Activated CD4-positive, alpha-beta T cell treated with anti-CD3 and anti-CD28 coated beads, Interleukin-2, Interleukin-6, amounts not matched to agents 100 ng/mL and 50 ng/mL, durations not matched to agents 16 hours and 8 hours (primary cell): Measurements from ENCODE around the gene PICALM.
A peak's percentile ranks its signal among the peaks of the same experiment; 100 is the strongest.
"Not testable (repeated sequence)": the region's sequence is repeated elsewhere in the genome, so short reads cannot be mapped to it uniquely, and the experiment has no call there.

Experiments
- DNase-seq: peaks from one replicate; pipeline ENCODE4 v3.0.0-alpha.2; 2020

Gene PICALM

DNA sequence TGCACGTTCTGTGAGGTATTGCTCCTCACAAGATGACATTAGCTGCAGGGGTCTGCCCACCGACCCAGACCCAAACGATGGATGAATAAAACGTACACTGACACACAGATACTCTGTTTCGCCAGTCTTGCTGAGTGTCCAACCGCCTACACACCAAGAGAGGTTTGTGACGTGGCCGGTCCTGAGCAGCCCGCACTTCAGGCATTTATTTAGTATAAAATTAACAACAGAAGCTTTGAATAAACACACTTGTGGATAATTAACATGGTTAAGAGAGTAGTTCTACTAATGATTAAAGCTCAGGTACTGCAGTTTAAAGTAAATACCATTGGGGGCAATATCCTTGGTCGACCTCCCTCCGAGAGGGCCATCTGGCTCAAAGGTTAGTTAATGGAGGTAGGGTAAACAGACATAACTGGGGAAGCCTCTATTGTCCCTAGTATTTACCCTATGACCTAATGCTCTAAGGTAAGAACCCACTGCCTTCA lies 138.0 kb downstream of the PICALM start:
- no peak for DNase-seq

DNA sequence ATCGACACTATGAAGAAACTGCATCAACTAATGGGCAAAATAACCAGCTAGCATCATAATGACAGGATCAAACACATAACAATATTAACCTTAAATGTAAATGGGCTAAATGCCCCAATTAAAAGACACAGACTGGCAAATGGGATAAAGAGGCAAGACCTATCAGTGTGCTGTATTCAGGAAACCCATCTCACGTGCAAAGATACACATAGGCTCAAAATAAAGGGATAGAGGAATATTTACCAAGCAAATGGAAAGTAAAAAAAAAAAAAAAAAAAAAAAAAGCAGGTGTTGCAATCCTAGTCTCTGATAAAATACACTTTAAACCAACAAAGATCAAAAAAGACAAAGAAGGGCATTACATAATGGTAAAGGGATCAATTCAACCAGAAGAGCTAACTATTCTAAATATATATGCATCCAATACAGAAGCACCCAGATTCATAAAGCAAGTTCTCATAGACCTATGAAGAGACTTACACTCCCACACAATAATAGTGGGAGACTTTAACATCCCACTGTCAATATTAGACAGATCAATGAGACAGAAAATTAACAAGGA lies 142.2 kb downstream of the PICALM start:
- DNase-seq = not testable (repeated sequence)

DNA sequence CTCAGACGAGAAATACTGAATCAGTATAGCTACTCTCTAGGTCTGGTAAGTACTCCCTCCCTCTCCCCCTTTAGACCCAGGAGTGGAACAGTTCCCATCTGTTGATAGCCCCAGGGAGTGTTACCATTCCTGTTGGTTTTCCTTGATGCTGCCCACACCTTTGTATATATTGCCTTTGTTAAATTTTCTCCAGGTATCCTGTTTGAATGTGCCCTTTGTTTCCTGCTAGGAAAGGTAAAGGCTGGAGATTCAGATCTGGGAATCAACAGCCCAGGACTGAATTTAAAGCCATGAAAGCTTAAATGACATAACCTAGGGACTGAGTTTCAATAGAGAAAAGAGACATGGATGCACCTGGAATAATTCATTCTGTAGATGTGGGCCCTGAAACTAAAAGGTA lies 145.4 kb downstream of the PICALM start:
- no peak for DNase-seq

DNA sequence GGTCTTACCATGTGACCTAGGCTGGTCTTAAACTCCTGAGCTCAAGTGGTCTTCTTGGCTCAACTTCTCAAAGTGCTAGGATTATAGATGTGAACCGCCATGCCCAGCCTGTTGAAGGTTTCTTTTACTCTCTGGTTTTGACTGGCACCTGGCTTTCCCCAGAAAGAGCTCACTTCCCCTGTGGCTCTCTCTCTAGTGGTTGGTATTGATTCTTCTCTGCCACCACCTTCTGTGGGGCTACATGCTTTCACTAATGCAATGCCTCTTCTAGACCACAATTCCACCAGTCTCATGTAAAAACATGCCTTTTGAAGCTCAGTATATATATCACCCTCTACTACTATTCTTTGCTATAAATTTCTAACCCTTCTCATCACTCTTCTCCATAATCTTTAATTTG lies 146.5 kb downstream of the PICALM start:
- DNase-seq = peak; percentile 57

DNA sequence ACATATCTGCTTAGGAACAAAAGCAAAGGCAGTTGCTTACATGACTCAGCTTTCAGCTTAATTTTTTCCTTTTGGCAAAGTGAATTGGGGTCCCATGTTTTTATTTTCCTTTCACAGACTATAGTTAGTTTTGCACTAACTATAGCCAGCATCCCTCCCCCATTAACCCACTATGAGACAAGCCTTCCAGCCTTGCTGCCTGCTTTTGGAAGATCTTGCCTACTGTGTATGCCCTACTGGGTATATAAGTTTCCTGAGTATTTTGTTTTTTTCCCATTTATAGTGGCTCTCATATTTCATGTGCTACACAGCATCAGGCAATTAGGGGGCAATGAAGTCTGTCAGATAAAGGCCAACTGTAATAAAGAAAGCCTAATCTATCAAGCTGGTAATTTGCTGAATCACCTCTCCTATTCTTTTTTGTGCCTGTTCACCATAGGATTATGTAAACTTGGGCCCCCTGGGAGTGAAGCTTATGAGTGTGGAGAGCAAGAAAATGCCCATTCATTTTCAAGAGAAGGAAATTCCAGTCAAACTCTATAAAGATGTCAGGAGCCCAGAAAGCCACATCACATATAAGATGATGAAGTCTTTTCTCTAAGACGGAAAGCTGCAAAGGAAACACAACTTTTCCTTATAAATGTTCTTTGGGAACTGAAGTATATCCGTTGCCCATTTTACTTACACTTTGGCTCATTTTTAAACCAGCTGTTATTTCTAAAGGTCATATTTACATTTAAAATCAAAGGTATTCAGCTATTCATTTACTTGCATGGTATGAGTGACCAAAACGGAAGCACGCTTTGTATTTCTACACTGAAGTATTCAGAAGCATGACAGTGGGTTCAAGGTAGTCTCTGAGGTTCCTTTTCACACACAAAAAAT lies 149.7 kb downstream of the PICALM start:
- DNase-seq = no peak

DNA sequence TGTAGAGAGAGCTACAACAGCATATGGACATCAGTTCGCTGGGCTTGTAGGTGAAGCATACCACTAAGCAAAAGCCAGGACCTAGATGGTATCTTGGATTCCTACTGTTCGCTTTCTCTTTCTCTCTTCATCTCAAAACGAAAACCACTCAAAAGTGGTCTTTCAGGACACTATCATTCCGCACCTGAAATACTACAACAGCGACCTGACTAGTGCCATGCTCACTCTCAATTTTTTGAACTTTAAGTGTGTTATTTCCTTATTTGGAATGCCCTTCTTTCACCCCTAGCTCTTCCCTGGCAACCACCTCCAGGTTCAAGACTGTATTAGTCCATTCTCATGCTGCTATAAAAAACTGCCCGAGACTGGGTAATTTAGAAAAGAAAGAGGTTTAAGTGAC lies 154.5 kb downstream of the PICALM start:
- no peak for DNase-seq

DNA sequence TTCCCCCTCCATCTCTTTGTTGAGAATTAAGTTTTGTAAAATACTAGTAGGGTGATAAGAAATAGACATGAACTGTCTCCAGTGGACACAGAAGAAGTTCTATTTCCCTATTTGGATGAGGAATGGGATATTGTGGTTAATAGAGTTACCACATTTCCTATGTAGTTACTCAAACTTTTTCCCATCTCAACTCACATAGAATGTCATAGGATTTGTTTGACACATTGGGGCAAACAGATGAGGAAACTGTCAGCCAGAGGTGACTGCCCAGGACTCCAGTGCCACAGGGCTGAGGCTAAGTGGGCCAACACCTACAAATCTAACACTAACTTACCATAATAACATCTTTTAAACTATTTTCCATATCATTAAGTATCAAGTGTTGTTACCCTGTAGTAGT lies 155.4 kb downstream of the PICALM start:
- DNase-seq = no peak

DNA sequence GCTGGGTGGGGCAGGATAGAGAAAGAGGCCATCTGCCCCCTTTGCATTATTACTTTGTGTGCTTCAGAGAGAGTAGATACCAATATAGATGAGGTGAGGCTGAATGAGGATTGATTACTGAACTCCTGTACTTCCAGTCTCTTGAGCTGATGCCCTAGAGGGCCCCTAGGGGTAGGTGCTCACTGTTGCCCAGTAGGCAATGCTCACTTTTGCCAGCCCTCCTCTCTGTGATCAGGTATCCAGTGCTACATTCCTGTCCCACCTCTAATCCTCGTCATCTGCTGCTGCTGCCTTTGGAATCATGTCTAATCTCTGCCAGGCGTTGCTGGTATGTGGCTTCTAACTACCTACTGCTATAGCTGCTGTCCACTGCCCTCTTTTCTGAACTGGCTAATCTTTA lies 156.5 kb downstream of the PICALM start:
- no peak for DNase-seq
